BJ (cell line): ENCODE results near the gene NFIX. TPM values are rescaled to one million over a fixed set of nuclear protein-coding genes. Genes with fewer than 3 reads are reported as not detected.

ENCODE experiments used
- CTCF ChIA-PET: fragments of 350-600 bp; formaldehyde crosslinking; extraction: SDS; loops from one replicate; lab custom pipeline; 2021; ENCODE audit warnings: antibody characterized with exemption, inconsistent platforms; lab: Yijun Ruan, JAX
- POLR2A ChIA-PET: fragments of 300-600 bp; sonication (Branson Sonifier 250); formaldehyde crosslinking; extraction: SDS; loops from one replicate; lab custom pipeline; 2021; ENCODE audit warnings: antibody characterized with exemption; lab: Charles Lee
- DNase-seq: peaks from one replicate; pipeline ENCODE4 v3.0.0-alpha.2; 2011; ENCODE audit warnings: low read depth
- H3K27me3 ChIP-seq: 2 replicates; pipeline ENCODE4 v1.6.0; 2011; ENCODE audit warnings: low read length; ENCODE audit not compliant: control insufficient read depth, insufficient read depth
- H3K36me3 ChIP-seq: 2 replicates; pipeline ENCODE4 v1.5.1; 2011; ENCODE audit warnings: low read length; ENCODE audit not compliant: control insufficient read depth, insufficient read depth
- H3K4me3 ChIP-seq: 2 replicates; pipeline ENCODE4 v1.5.1; 2011; ENCODE audit warnings: low read depth, mild to moderate bottlenecking, control low read depth, low read length
- CTCF ChIP-seq: IDR thresholded peaks from 2 replicates; pipeline ENCODE4 v1.5.1; 2011; ENCODE audit warnings: low read depth, mild to moderate bottlenecking, control low read depth, inconsistent platforms, low read length, moderate library complexity; ENCODE audit not compliant: insufficient read depth
- polyA plus RNA-seq: library from polyadenylated mRNA; depleted of rRNA; stranded (reverse); fragments of >200 nt; gene quantifications from 2 replicates; pipeline ENCODE4 v1.2.3, GENCODE V29; 2011

NFIX gene
- polyA plus RNA-seq, 1 experiment = 29.4 TPM

GRCh38 chr19:13010038-13010991 is 15.0 kb downstream of the NFIX start:
- ChIA-PET POLR2A (no interaction called here), CTCF (no interaction called here)
- Histone ChIP-seq H3K36me3 (peaks cover 8% of the 10 kb centered on the region), H3K27me3 (no peaks in the 10 kb centered on the region), H3K4me3 (no peak overlapping the region)
- DNase-seq = no peak
- TF ChIP-seq CTCF = no peak

- peaks cover 8% of the 10 kb centered on the region for H3K36me3 ChIP-seq
- POLR2A ChIA-PET = no interaction called here
- CTCF ChIA-PET = no interaction called here
- H3K4me3 ChIP-seq = no peak overlapping the region
- H3K27me3 ChIP-seq = no peaks in the 10 kb centered on the region
- DNase-seq = no peak
- TF ChIP-seq CTCF = no peak
These were observed 15.8 kb downstream of the NFIX start for GRCh38 chr19:13010992-13011652.

- DNase-seq = no peak
- POLR2A ChIA-PET = no interaction called here
These were observed 16.5 kb downstream of the NFIX start for GRCh38 chr19:13011653-13012389.

GRCh38 chr19:13012390-13012689 is 17.1 kb downstream of the NFIX start:
- TF ChIP-seq CTCF = no peak
- Histone ChIP-seq H3K27me3 (no peaks in the 10 kb centered on the region), H3K36me3 (peaks cover 8% of the 10 kb centered on the region), H3K4me3 (no peak overlapping the region)
- CTCF ChIA-PET = interaction anchor here (1.5 kb wide), 1 partner anchor 10 kb away, joined by 7 read pairs; no protein-coding TSS in a partner anchor
- POLR2A ChIA-PET = no interaction called here
- DNase-seq = no peak

More at GRCh38 chr19:13011653-13012389, 16.5 kb downstream of the NFIX start:
- no peak for TF ChIP-seq CTCF
- Histone ChIP-seq H3K27me3 (no peaks in the 10 kb centered on the region), H3K36me3 (peaks cover 8% of the 10 kb centered on the region), H3K4me3 (no peak overlapping the region)
- CTCF ChIA-PET = no interaction called here
